ENCODE measurements around the gene OR10K1. TPM values are rescaled to one million over a fixed set of nuclear protein-coding genes. Genes with fewer than 3 reads are reported as not detected.
"Not testable (repeated sequence)": the region's sequence is repeated elsewhere in the genome, so short reads cannot be mapped to it uniquely, and the experiment has no call there.

The OR10K1 gene, protein sequence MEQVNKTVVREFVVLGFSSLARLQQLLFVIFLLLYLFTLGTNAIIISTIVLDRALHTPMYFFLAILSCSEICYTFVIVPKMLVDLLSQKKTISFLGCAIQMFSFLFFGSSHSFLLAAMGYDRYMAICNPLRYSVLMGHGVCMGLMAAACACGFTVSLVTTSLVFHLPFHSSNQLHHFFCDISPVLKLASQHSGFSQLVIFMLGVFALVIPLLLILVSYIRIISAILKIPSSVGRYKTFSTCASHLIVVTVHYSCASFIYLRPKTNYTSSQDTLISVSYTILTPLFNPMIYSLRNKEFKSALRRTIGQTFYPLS
- not detected for total RNA-seq

- Mint-ChIP-seq H3K4me3 (no peak within 1 kb of the TSS), H3K36me3 (no peaks in the 10 kb centered on the region), H3K4me1 (no peaks in the 10 kb centered on the region), H3K9me3 (ENCODE audit: low read depth) (no peaks in the 10 kb centered on the region), H3K27me3 (peaks cover 13% of the 10 kb centered on the region), H3K27ac (no peak within 1 kb of the TSS)
- CTCF ChIA-PET = no interaction called here
- ATAC-seq (no peak), DNase-seq (no peak)
Observed at GRCh38 chr1:158461534-158461933, at the start of gene OR10K1. TSS of gene OR10K1 (plus strand) at chr1:158461834. CDS start at chr1:158465562, 3,728 bp downstream.

- Mint-ChIP-seq H3K9me3 (ENCODE audit: low read depth) (no peaks in the 10 kb centered on the region), H3K27me3 (peaks cover 3% of the 10 kb centered on the region), H3K4me1 (no peaks in the 10 kb centered on the region), H3K4me3 (no peak overlapping the region), H3K27ac (no peak overlapping the region), H3K36me3 (no peaks in the 10 kb centered on the region)
- DNase-seq (no peak), ATAC-seq (no peak)
- CTCF ChIA-PET = no interaction called here
Observed at GRCh38 chr1:158414651-158415345, 46.8 kb upstream of the OR10K1 start.

- CTCF ChIA-PET = no interaction called here
- H3K4me1 Mint-ChIP-seq = no peaks in the 10 kb centered on the region
- no peaks in the 10 kb centered on the region for H3K36me3 Mint-ChIP-seq
- H3K9me3 Mint-ChIP-seq (ENCODE audit: low read depth) = no peaks in the 10 kb centered on the region
- ATAC-seq (no peak), DNase-seq (no peak)
- no peak overlapping the region for H3K27ac Mint-ChIP-seq
- H3K27me3 Mint-ChIP-seq = peaks cover 7% of the 10 kb centered on the region
- no peak overlapping the region for H3K4me3 Mint-ChIP-seq
Observed at GRCh38 chr1:158417586-158417985, 44.0 kb upstream of the OR10K1 start.

DNA sequence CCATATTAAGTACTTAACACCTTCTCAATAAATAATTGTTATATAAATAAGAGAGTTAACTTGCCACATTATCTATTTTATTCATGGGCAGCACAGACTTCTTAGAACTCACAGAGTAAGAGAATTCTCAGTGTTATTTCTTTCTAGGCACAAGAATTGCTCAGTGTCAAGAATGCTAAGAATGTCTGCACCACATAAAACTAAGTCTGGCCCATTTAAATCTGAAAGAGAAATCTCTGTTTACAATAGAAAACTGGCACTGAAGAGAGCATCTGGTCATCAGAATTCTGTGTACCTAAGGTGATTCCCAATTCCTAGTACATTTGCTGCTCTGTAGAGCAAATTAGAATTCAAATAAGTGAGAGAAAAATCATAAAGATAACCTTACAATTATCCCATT is 39.4 kb upstream of the OR10K1 start:
- Mint-ChIP-seq H3K4me3 (no peak overlapping the region), H3K36me3 (no peaks in the 10 kb centered on the region), H3K27me3 (peaks cover 7% of the 10 kb centered on the region), H3K9me3 (ENCODE audit: low read depth) (no peaks in the 10 kb centered on the region), H3K4me1 (no peaks in the 10 kb centered on the region), H3K27ac (no peak overlapping the region)
- no peak for ATAC-seq
- DNase-seq = no peak
- CTCF ChIA-PET = no interaction called here

DNA sequence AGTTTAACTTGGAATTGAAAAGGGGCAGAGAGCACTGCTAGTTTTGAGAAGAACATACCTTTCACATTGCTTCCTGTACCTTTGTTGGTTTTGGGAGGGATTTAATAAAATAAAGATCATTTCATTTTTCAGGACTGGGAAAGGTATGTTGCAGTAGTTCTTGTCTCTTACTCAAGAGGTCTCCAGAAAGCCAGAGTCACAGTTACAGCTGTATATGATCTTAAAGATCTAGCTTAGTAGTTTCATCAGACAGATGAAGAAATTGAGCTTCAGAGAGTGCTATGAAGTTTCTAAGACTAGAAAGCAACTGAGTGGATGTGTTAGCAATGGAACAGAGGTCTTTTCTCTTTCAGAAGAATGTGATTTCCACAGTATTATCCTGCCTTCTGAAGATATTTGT is 36.6 kb upstream of the OR10K1 start:
- H3K4me1 Mint-ChIP-seq = no peaks in the 10 kb centered on the region
- DNase-seq = no peak
- no peaks in the 10 kb centered on the region for H3K36me3 Mint-ChIP-seq
- no peak for ATAC-seq
- CTCF ChIA-PET = no interaction called here
- H3K27ac Mint-ChIP-seq = no peak overlapping the region
- no peak overlapping the region for H3K4me3 Mint-ChIP-seq
- H3K27me3 Mint-ChIP-seq = peaks cover 14% of the 10 kb centered on the region
- no peaks in the 10 kb centered on the region for H3K9me3 Mint-ChIP-seq (ENCODE audit: low read depth)

DNA sequence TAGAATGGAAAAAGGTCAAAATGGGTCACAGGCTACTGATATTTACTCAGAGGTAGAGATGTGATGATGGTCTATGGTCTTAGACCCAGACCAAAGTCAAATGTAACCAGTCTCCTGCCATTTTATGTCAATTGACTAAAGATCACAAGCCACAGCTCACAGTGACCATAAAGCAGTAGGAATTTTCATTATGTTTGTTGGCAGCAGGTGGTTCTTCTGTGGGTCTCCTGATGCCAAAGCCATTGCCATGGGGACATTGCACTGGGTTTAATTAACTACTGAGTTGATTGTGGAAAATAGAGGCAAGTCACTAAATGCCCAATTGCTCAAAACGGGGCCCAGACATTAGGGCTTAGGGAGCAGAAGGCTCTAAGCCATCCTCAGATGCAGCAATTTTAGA is 35.5 kb upstream of the OR10K1 start, which contains the start of gene OR10K2:
TSS of gene OR10K2 (minus strand) at position 101 of the 400 bp plus-strand sequence. CDS start 5,371 bp downstream, outside the sequence.
- Mint-ChIP-seq H3K4me1 (no peaks in the 10 kb centered on the region), H3K27ac (no peak within 1 kb of the TSS), H3K27me3 (peaks cover 14% of the 10 kb centered on the region), H3K9me3 (ENCODE audit: low read depth) (peaks cover 2% of the 10 kb centered on the region), H3K36me3 (no peaks in the 10 kb centered on the region), H3K4me3 (no peak within 1 kb of the TSS)
- ATAC-seq (no peak), DNase-seq (no peak)
- CTCF ChIA-PET = no interaction called here

- H3K4me3 Mint-ChIP-seq; H3K9me3 Mint-ChIP-seq (ENCODE audit: low read depth); H3K36me3 Mint-ChIP-seq; ATAC-seq; CTCF ChIA-PET; H3K27ac Mint-ChIP-seq; DNase-seq; H3K4me1 Mint-ChIP-seq: not testable (repeated sequence)
- peaks cover 20% of the 10 kb centered on the region for H3K27me3 Mint-ChIP-seq
Observed at GRCh38 chr1:158430163-158430562, 31.5 kb upstream of the OR10K1 start.

DNA sequence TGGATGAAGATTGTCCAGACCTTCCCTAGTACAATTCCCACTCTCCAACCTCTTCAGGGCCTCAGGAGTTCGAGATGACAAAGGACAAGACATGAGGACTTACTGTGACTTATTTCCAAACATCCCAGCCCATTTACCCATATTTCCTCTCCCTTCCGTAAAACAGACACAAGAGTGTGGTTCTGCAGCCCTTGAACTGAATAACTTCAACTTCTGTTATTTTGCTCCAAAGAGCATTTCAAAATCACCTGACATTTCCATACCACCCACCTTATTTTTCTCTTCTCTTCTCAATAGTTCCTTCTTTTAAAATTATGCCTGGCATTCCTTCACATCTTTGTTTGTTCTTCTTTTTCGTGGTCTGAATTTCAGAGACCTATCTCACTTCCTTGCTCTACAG is 26.9 kb upstream of the OR10K1 start:
- Mint-ChIP-seq H3K4me3 (no peak overlapping the region), H3K4me1 (no peaks in the 10 kb centered on the region), H3K9me3 (ENCODE audit: low read depth) (peaks cover 2% of the 10 kb centered on the region), H3K27me3 (peaks cover 28% of the 10 kb centered on the region), H3K27ac (no peak overlapping the region), H3K36me3 (no peaks in the 10 kb centered on the region)
- CTCF ChIA-PET = no interaction called here
- no peak for ATAC-seq
- DNase-seq = no peak

DNA sequence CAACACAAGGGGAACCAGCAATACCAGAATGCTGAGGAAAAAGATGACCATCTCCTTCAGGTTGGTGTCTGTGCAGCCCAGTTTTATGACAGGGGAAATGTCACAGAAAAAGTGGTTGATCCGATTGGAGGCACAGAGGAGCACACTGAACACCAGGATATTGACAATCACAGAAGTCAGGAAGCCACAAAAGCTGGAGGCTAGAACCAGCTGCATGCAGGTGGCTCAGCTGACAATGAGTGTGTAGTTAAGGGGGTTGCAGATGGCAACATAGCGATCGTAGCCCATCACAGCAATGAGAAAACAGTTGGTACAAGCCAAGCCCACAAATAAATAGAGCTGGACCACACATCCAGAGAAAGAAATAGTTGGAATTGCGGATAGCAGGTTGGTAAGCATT is 16.3 kb upstream of the OR10K1 start:
- Mint-ChIP-seq H3K27me3 (peaks cover 12% of the 10 kb centered on the region), H3K36me3 (no peaks in the 10 kb centered on the region)

GRCh38 chr1:158454537-158454936 is 7.1 kb upstream of the OR10K1 start:
- H3K9me3 Mint-ChIP-seq (ENCODE audit: low read depth) = no peaks in the 10 kb centered on the region

More for the DNA sequence above, 16.3 kb upstream of the OR10K1 start:
- H3K27ac Mint-ChIP-seq = no peak overlapping the region
- CTCF ChIA-PET = no interaction called here
- ATAC-seq = no peak
- no peak for DNase-seq
- no peaks in the 10 kb centered on the region for H3K9me3 Mint-ChIP-seq (ENCODE audit: low read depth)
- no peak overlapping the region for H3K4me3 Mint-ChIP-seq
- H3K4me1 Mint-ChIP-seq = no peaks in the 10 kb centered on the region

GRCh38 chr1:158457246-158457645 is 4.4 kb upstream of the OR10K1 start:
- Mint-ChIP-seq H3K36me3 (no peaks in the 10 kb centered on the region), H3K4me3 (no peak overlapping the region), H3K9me3 (ENCODE audit: low read depth) (no peaks in the 10 kb centered on the region), H3K27ac (no peak overlapping the region), H3K4me1 (no peaks in the 10 kb centered on the region), H3K27me3 (peaks cover 13% of the 10 kb centered on the region)
- no peak for DNase-seq
- no peak for ATAC-seq
- CTCF ChIA-PET = interaction anchor here (0.5 kb wide), 1 partner anchor 345 kb away, joined by 4 read pairs; no protein-coding TSS in a partner anchor

More at GRCh38 chr1:158454537-158454936, 7.1 kb upstream of the OR10K1 start:
- DNase-seq (no peak), ATAC-seq (no peak)
- H3K27ac Mint-ChIP-seq = no peak overlapping the region
- no peak overlapping the region for H3K4me3 Mint-ChIP-seq
- peaks cover 6% of the 10 kb centered on the region for H3K27me3 Mint-ChIP-seq
- H3K36me3 Mint-ChIP-seq = no peaks in the 10 kb centered on the region
- H3K4me1 Mint-ChIP-seq = no peaks in the 10 kb centered on the region
- CTCF ChIA-PET = no interaction called here

GRCh38 chr1:158458263-158458662 is 3.4 kb upstream of the OR10K1 start:
- Mint-ChIP-seq H3K4me3 (no peak overlapping the region), H3K27me3 (peaks cover 13% of the 10 kb centered on the region)

GRCh38 chr1:158471920-158472319 is 10.3 kb downstream of the OR10K1 start, which contains the start of gene OR10R2:
TSS of gene OR10R2 (plus strand) at chr1:158472220. CDS start at chr1:158472326, 106 bp downstream.
- H3K4me3 Mint-ChIP-seq = no peak within 1 kb of the TSS
- no peaks in the 10 kb centered on the region for H3K4me1 Mint-ChIP-seq
- no peaks in the 10 kb centered on the region for H3K36me3 Mint-ChIP-seq
- H3K27ac Mint-ChIP-seq = no peak within 1 kb of the TSS
- ATAC-seq (no peak), DNase-seq (no peak)
- H3K27me3 Mint-ChIP-seq = peaks cover 21% of the 10 kb centered on the region
- CTCF ChIA-PET = no interaction called here
- no peaks in the 10 kb centered on the region for H3K9me3 Mint-ChIP-seq (ENCODE audit: low read depth)

More at GRCh38 chr1:158458263-158458662, 3.4 kb upstream of the OR10K1 start:
- no peak for ATAC-seq
- H3K4me1 Mint-ChIP-seq = no peaks in the 10 kb centered on the region
- H3K36me3 Mint-ChIP-seq = no peaks in the 10 kb centered on the region
- H3K27ac Mint-ChIP-seq = no peak overlapping the region
- H3K9me3 Mint-ChIP-seq (ENCODE audit: low read depth) = no peaks in the 10 kb centered on the region
- CTCF ChIA-PET = no interaction called here
- no peak for DNase-seq

- Mint-ChIP-seq H3K27ac (no peak overlapping the region), H3K27me3 (peaks cover 21% of the 10 kb centered on the region), H3K36me3 (no peaks in the 10 kb centered on the region), H3K4me3 (no peak overlapping the region), H3K9me3 (ENCODE audit: low read depth) (no peaks in the 10 kb centered on the region), H3K4me1 (no peaks in the 10 kb centered on the region)
- CTCF ChIA-PET = no interaction called here
- DNase-seq (no peak), ATAC-seq (no peak)
Observed at GRCh38 chr1:158485455-158485854, 23.8 kb downstream of the OR10K1 start.

All from activated CD8-positive, alpha-beta memory T cell treated with anti-CD3 and anti-CD28 coated beads, Interleukin-2, amount 10 ng/mL, durations not matched to agents 7 days and 5 days (primary cell).